B cell (primary cell): ENCODE data around the gene SLC35G6. TPM values are rescaled to one million over a fixed set of nuclear protein-coding genes. Genes with fewer than 3 reads are reported as not detected.

Experiments used
- ATAC-seq: fragments of 200-7000 bp; cut with Tn5 transposase; one replicate; pipeline ENCODE4 v1.10.0; 2021; ENCODE audit warnings: low read depth, mild to moderate bottlenecking, moderate number of reproducible peaks, moderate library complexity
- CTCF ChIA-PET: fragments of 350-600 bp; sonication (Branson Sonifier 250); formaldehyde crosslinking; loops from one replicate; lab custom pipeline; 2021; ENCODE audit warnings: antibody characterized with exemption, inconsistent platforms; lab: Charles Lee
- POLR2A ChIA-PET: fragments of 350-600 bp; sonication (Branson Sonifier 250); formaldehyde crosslinking; loops from one replicate; lab custom pipeline; 2021; ENCODE audit warnings: antibody characterized with exemption; lab: Charles Lee
- DNase-seq: peaks from one replicate; pipeline ENCODE4 v3.0.0; 2013
- H2AFZ ChIP-seq: 2 replicates; pipeline ENCODE4 v1.6.1; 2012; ENCODE audit warnings: mild to moderate bottlenecking, low read depth, low read length; ENCODE audit not compliant: insufficient read depth, poor library complexity, severe bottlenecking
- H3K27ac ChIP-seq, 2 donors: 1 replicate in 1 of 2; 2 replicates in 1 of 2; pipeline ENCODE4 v1.5.1; 2012 to 2013; ENCODE audit warnings: low read length in 2 of 2, mild to moderate bottlenecking in 2 of 2, moderate library complexity in 1 of 2
- H3K27me3 ChIP-seq, 4 experiments: fragments of 200-600 bp in 1 of 4; sonication (generic) in 1 of 4; replicated peaks in 1 of 4; 1 replicate in 2 of 4; 2 replicates in 2 of 4; pipeline versions ENCODE4 v1.6.1 to v1.7.0; 2013 to 2016; ENCODE audit warnings: low read length in 3 of 4, mild to moderate bottlenecking in 2 of 4, mixed read lengths in 1 of 4, moderate library complexity in 1 of 4; ENCODE audit not compliant: insufficient read depth in 4 of 4, control insufficient read depth in 3 of 4; ENCODE audit errors: control extremely low read depth in 1 of 4
- H3K36me3 ChIP-seq, 2 experiments: replicated peaks in 1 of 2; 1 replicate in 1 of 2; 2 replicates in 1 of 2; pipeline versions ENCODE4 v1.6.1 to v1.7.1; 2013; ENCODE audit warnings: low read length in 1 of 2; ENCODE audit not compliant: insufficient read depth in 2 of 2, control insufficient read depth in 1 of 2; ENCODE audit errors: control extremely low read depth in 1 of 2, extremely low read depth in 1 of 2
- H3K4me1 ChIP-seq, 2 donors: fragments of 200-600 bp in 1 of 2; sonication (generic) in 1 of 2; 1 replicate in 1 of 2; 2 replicates in 1 of 2; pipeline versions ENCODE4 v1.5.1 to v1.6.1; 2013 to 2017; ENCODE audit warnings: low read length in 2 of 2; ENCODE audit not compliant: control insufficient read depth in 2 of 2, insufficient read depth in 2 of 2
- H3K4me2 ChIP-seq: replicated peaks from 2 replicates; pipeline ENCODE3; 2012; ENCODE audit warnings: mild to moderate bottlenecking, low read depth, low read length; ENCODE audit not compliant: poor library complexity, severe bottlenecking
- H3K4me3 ChIP-seq, 5 experiments: fragments of 200-600 bp in 1 of 5; sonication (generic) in 1 of 5; 1 replicate in 3 of 5; 2 replicates in 2 of 5; pipeline versions ENCODE4 v1.5.1 to v1.7.0; 2011 to 2016; ENCODE audit warnings: low read length in 4 of 5, mild to moderate bottlenecking in 4 of 5, low read depth in 2 of 5, control low read depth in 1 of 5, moderate library complexity in 1 of 5; ENCODE audit not compliant: insufficient read depth in 1 of 5; ENCODE audit errors: control extremely low read depth in 1 of 5, extremely low read depth in 1 of 5
- H3K79me2 ChIP-seq: fragments of 200-600 bp; sonication (generic); one replicate; pipeline ENCODE4 v1.6.0; 2016; ENCODE audit warnings: low read length; ENCODE audit not compliant: control insufficient read depth, insufficient read depth
- H3K9ac ChIP-seq: fragments of 200-600 bp; sonication (generic); 2 replicates; pipeline ENCODE4 v1.6.1; 2017; ENCODE audit warnings: mild to moderate bottlenecking, low read length, moderate library complexity
- H3K9me3 ChIP-seq, 3 donors: one replicate each; pipeline versions ENCODE4 v1.6.1 to v1.7.1; 2013; ENCODE audit warnings: low read length in 2 of 3; ENCODE audit not compliant: control insufficient read depth in 2 of 3, insufficient read depth in 1 of 3; ENCODE audit errors: control extremely low read depth in 1 of 3
- H4K20me1 ChIP-seq: 2 replicates; pipeline ENCODE4 v1.6.0; 2012; ENCODE audit warnings: mild to moderate bottlenecking, low read length; ENCODE audit not compliant: insufficient read depth, control insufficient read depth, poor library complexity, severe bottlenecking
- H3K27ac Mint-ChIP-seq: one replicate; pipeline ENCODE4 v1.8.0; 2021; ENCODE audit warnings: mixed read lengths
- H3K27me3 Mint-ChIP-seq: one replicate; pipeline ENCODE4 v1.8.0; 2021; ENCODE audit warnings: mixed read lengths
- H3K4me1 Mint-ChIP-seq: one replicate; pipeline ENCODE4 v1.8.0; 2021; ENCODE audit warnings: mixed read lengths
- H3K4me3 Mint-ChIP-seq: one replicate; pipeline ENCODE4 v1.8.0; 2021; ENCODE audit warnings: mixed read lengths
- H3K9me3 Mint-ChIP-seq: one replicate; pipeline ENCODE4 v1.8.0; 2022; ENCODE audit warnings: mixed read lengths; ENCODE audit not compliant: insufficient read depth
- EZH2 ChIP-seq: IDR thresholded peaks from 2 replicates; pipeline ENCODE4 v1.6.1; 2012; ENCODE audit warnings: borderline replicate concordance, low read depth, mild to moderate bottlenecking, moderate library complexity, low read length; ENCODE audit not compliant: insufficient read depth, poor library complexity, severe bottlenecking
- WGBS: methylation state at CpG from one replicate; pipeline ENCODE4 v1.1.5; 2013; ENCODE audit warnings: missing lambda C conversion rate; ENCODE audit not compliant: insufficient coverage; 5-methylcytosine and 5-hydroxymethylcytosine counted together
- intact Hi-C: fragments of 100-400 bp; cut with micrococcal nuclease; formaldehyde crosslinking; loops from one replicate; pipeline ENCODE4 v1.10.0; 2022
- polyA plus RNA-seq: library from polyadenylated mRNA; depleted of rRNA; stranded (reverse); fragments of >200 nt; gene quantifications from 2 replicates; pipeline ENCODE4 v1.2.3, GENCODE V29; 2012
- total RNA-seq, 2 donors: library from RNA; stranded (reverse); fragments of 120-200 nt in 1 of 2; gene quantifications; 1 replicate in 1 of 2; 2 replicates in 1 of 2; pipeline versions ENCODE4 v1.2.3 to v1.2.4, GENCODE V29; 2013 to 2022
- TF ChIP-seq, protein P1 (sequence below): fragments of 200-600 bp; IDR thresholded peaks from one replicate; pipeline ENCODE4 v1.8.0; 2022; ENCODE audit warnings: antibody characterized with exemption, mild to moderate bottlenecking

Gene SLC35G6
- total and polyA plus RNA-seq, 2 donors (not counting 1 experiment from before 2014, with no cell fraction given): 0.04 to 0.30 TPM

DNA sequence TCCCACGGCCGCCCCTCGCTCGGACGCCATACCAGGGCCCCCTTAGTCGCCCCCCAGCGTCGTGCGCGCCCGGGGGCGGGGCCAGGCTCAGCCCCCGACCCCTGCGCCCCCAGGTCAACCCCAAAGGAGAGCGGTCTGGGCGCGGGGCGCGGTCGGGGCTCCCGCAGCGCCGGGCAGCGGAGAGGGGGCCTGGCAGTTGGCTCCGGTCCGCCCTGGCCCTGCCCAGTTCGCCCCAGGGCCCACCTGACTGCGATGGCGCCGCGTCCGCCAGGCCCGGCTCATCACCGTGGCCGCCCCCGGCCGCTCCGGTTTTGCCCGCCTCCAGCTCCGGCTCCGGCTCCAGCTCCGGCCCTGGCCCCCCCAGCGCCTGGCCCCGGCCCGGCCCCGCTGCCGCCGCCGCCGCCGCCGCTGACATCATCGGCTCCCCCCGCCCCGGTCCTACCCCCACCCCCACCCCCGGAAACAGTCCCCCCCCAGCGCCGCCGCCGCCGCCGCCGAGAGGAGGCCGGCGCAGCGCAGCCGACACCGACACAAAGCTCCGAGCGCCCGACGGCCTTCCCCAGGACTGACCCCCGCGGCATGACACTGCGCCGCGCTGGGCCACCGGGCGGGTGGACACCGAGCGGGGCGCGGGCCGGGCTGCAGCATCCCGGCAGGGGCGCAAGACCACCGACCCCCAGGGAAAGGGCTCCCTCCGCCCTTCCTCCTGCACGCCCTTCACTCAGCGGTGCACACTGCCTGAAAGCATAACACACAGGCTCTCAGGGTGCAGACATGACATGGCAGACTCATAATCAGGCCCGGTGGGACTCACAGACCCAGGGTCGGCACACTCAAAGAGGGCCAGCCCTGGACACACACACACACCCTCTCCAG, 1.8 kb upstream of the SLC35G6 start, which contains the start of gene ZBTB4:
TSS of gene ZBTB4 (minus strand) at position 419 of the 876 bp plus-strand sequence. CDS start 12,830 bp downstream, outside the sequence.
- H3K9ac ChIP-seq: peak within 1 kb of the TSS; percentile 98
- H3K27ac ChIP-seq: peak within 1 kb of the TSS; percentile 75 to 95
- no peak for TF ChIP-seq EZH2
- TF ChIP-seq, protein P1, sequence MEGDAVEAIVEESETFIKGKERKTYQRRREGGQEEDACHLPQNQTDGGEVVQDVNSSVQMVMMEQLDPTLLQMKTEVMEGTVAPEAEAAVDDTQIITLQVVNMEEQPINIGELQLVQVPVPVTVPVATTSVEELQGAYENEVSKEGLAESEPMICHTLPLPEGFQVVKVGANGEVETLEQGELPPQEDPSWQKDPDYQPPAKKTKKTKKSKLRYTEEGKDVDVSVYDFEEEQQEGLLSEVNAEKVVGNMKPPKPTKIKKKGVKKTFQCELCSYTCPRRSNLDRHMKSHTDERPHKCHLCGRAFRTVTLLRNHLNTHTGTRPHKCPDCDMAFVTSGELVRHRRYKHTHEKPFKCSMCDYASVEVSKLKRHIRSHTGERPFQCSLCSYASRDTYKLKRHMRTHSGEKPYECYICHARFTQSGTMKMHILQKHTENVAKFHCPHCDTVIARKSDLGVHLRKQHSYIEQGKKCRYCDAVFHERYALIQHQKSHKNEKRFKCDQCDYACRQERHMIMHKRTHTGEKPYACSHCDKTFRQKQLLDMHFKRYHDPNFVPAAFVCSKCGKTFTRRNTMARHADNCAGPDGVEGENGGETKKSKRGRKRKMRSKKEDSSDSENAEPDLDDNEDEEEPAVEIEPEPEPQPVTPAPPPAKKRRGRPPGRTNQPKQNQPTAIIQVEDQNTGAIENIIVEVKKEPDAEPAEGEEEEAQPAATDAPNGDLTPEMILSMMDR: no peak
- H3K4me1 Mint-ChIP-seq: peaks cover 66% of the 10 kb centered on the region
- H3K79me2 ChIP-seq: peaks cover 91% of the 10 kb centered on the region
- no peaks in the 10 kb centered on the region for H3K27me3 ChIP-seq
- DNase-seq: peak; percentile 82
- peaks cover 40% of the 10 kb centered on the region for H4K20me1 ChIP-seq
- peak within 1 kb of the TSS; percentile 91 for H2AFZ ChIP-seq
- H3K27ac Mint-ChIP-seq: peak within 1 kb of the TSS; percentile 96
- H3K27me3 Mint-ChIP-seq: no peaks in the 10 kb centered on the region
- WGBS: under 1% methylated on average over 68 of the region's 92 CpGs
- no peaks in the 10 kb centered on the region for H3K9me3 ChIP-seq
- H3K4me3 ChIP-seq: peak within 1 kb of the TSS; percentile 63 to 88 (median 79)
- ChIA-PET CTCF (interaction anchor here (0.6 to 2.3 kb wide), 8 partner anchors 35 to 150 kb away, joined by 3 to 15 read pairs (median 5); partner anchors contain the start of gene TMEM102), POLR2A (interaction anchor here (0.5 to 1.5 kb wide), 14 partner anchors 8 to 240 kb away, joined by 3 to 9 read pairs (median 4); partner anchors contain the start of genes CD68, MPDU1, PHF23 and TMEM256)
- H3K9me3 Mint-ChIP-seq: no peaks in the 10 kb centered on the region
- H3K4me3 Mint-ChIP-seq: peak within 1 kb of the TSS; percentile 97
- no peaks in the 10 kb centered on the region for H3K36me3 ChIP-seq
- intact Hi-C loops: loop anchor here (1.0 kb wide), 1 partner anchor 24 kb away; no protein-coding TSS in a partner anchor
- ATAC-seq: peak; percentile 2
- peaks cover 31 to 53% of the 10 kb centered on the region in 2 donors for H3K4me1 ChIP-seq
- H3K4me2 ChIP-seq: peak within 1 kb of the TSS; percentile 93
